Panc1 (cell line): ENCODE results near the gene CDC6.

Experiments used
- POLR2AphosphoS5 ChIP-seq: IDR thresholded peaks from 2 replicates; pipeline ENCODE4 v1.6.1; 2012; ENCODE audit warnings: mild to moderate bottlenecking, low read depth, low read length, moderate library complexity
- SIN3A ChIP-seq: IDR thresholded peaks from 2 replicates; pipeline ENCODE4 v1.6.1; 2012; ENCODE audit warnings: low read depth, mild to moderate bottlenecking, low read length, moderate library complexity, borderline replicate concordance; ENCODE audit not compliant: insufficient read depth

DNA sequence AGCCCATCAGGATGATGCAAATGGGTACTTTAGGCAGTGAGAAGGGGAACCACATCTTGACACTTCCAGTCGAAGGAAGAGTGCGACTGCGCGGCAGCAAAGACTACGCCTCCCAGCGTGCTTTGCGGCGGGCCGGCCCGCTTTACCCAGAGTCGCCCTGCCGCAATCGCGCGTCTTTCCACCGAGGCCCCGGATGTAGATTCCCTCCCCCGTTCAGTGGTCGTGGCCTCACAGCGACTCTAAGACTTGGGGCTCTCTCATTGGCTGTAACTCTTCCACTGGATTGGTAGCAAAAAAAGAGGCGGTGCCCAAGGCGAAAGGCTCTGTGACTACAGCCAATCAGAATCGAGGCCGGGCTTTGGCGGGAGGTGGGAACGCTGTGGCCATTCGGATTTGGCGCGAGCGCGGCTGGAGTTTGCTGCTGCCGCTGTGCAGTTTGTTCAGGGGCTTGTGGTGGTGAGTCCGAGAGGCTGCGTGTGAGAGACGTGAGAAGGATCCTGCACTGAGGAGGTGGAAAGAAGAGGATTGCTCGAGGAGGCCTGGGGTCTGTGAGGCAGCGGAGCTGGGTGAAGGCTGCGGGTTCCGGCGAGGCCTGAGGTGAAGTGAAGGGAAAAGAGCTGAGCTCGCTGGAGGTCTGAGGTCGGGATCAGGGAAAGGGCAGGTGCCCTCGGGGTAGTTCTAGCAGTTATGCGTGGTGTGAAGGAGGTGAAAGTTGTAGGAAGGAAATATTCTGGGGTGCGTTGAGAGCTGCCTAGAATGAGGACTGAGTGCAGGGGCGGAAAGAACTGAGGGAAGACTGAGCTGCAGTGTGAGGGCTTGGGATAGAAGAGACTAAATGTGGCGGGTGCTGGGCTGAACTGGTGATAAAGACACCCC is at the start of gene CDC6:
- TF ChIP-seq SIN3A: peak; percentile 100
- peak; percentile 91 for TF ChIP-seq POLR2AphosphoS5
